Activated CD4-positive, alpha-beta memory T cell treated with anti-CD3 and anti-CD28 coated beads for 36 hours (primary cell): ENCODE results near the gene EOGT. TPM values are rescaled to one million over a fixed set of nuclear protein-coding genes. Genes with fewer than 3 reads are reported as not detected.

Source experiments
- CTCF ChIA-PET: fragments of 350-600 bp; sonication (Branson Sonifier 250); formaldehyde crosslinking; loops from one replicate; lab custom pipeline; 2021; ENCODE audit warnings: antibody characterized with exemption, inconsistent platforms; lab: Charles Lee
- POLR2A ChIA-PET: fragments of 350-600 bp; sonication (Branson Sonifier 250); formaldehyde crosslinking; loops from one replicate; lab custom pipeline; 2021; ENCODE audit warnings: antibody characterized with exemption; lab: Charles Lee
- DNase-seq: peaks from one replicate; pipeline ENCODE4 v3.0.0-alpha.2; 2020
- H3K27ac Mint-ChIP-seq: one replicate; pipeline ENCODE4 v1.8.0; 2021; ENCODE audit warnings: mixed read lengths
- H3K27me3 Mint-ChIP-seq: one replicate; pipeline ENCODE4 v1.8.0; 2021; ENCODE audit warnings: mixed read lengths
- H3K36me3 Mint-ChIP-seq: one replicate; pipeline ENCODE4 v1.8.0; 2021; ENCODE audit warnings: mixed read lengths
- H3K4me1 Mint-ChIP-seq: one replicate; pipeline ENCODE4 v1.8.0; 2021; ENCODE audit warnings: low read depth, mixed read lengths
- H3K4me3 Mint-ChIP-seq: one replicate; pipeline ENCODE4 v1.8.0; 2021; ENCODE audit warnings: mild to moderate bottlenecking, mixed read lengths
- H3K9me3 Mint-ChIP-seq: one replicate; pipeline ENCODE4 v1.8.0; 2021; ENCODE audit warnings: mixed read lengths
- intact Hi-C: fragments of 100-400 bp; cut with micrococcal nuclease; formaldehyde crosslinking; loops from one replicate; pipeline ENCODE4 v1.15.1; 2023
- total RNA-seq, 2 experiments: library from RNA; stranded (reverse); gene quantifications; one replicate each; pipeline ENCODE4 v1.2.3, GENCODE V29; 2021

The EOGT gene
- total RNA-seq, 2 experiments from 2014 or later = 9.3 to 12.0 TPM

GRCh38 chr3:68987322-68987721 lies 26.2 kb downstream of the EOGT start:
- no peak for DNase-seq
- Mint-ChIP-seq H3K4me1 (peaks cover 15% of the 10 kb centered on the region), H3K27me3 (no peaks in the 10 kb centered on the region), H3K36me3 (peaks cover 50% of the 10 kb centered on the region), H3K9me3 (no peaks in the 10 kb centered on the region), H3K4me3 (no peak overlapping the region), H3K27ac (peak overlapping the region; percentile 63)
- ChIA-PET POLR2A (interaction anchor here (1.2 kb wide), 1 partner anchor 10 kb away, joined by 4 read pairs; no protein-coding TSS in a partner anchor), CTCF (interaction anchor here (0.6 kb wide), 1 partner anchor 45 kb away, joined by 3 read pairs; no protein-coding TSS in a partner anchor)
- intact Hi-C loops = loop anchor here (1.0 kb wide), 1 partner anchor 10 kb away; no protein-coding TSS in a partner anchor

GRCh38 chr3:68986496-68987208 lies 26.8 kb downstream of the EOGT start:
- Mint-ChIP-seq H3K27ac (no peak overlapping the region), H3K9me3 (no peaks in the 10 kb centered on the region), H3K27me3 (no peaks in the 10 kb centered on the region), H3K4me3 (no peak overlapping the region), H3K4me1 (peaks cover 15% of the 10 kb centered on the region), H3K36me3 (peaks cover 45% of the 10 kb centered on the region)
- POLR2A ChIA-PET = interaction anchor here (1.2 kb wide), 1 partner anchor 11 kb away, joined by 4 read pairs; no protein-coding TSS in a partner anchor
- CTCF ChIA-PET = interaction anchor here (0.6 kb wide), 1 partner anchor 46 kb away, joined by 3 read pairs; no protein-coding TSS in a partner anchor
- intact Hi-C loops = loop anchor here (1.0 kb wide), 1 partner anchor 11 kb away; no protein-coding TSS in a partner anchor
- no peak for DNase-seq

GRCh38 chr3:68985146-68985790 lies 28.2 kb downstream of the EOGT start:
- no peak overlapping the region for H3K27ac Mint-ChIP-seq
- no peak for DNase-seq
- intact Hi-C loops = no loop called here
- POLR2A ChIA-PET = no interaction called here
- peaks cover 15% of the 10 kb centered on the region for H3K4me1 Mint-ChIP-seq
- H3K4me3 Mint-ChIP-seq = no peak overlapping the region
- no peaks in the 10 kb centered on the region for H3K27me3 Mint-ChIP-seq
- peaks cover 47% of the 10 kb centered on the region for H3K36me3 Mint-ChIP-seq
- CTCF ChIA-PET = no interaction called here
- H3K9me3 Mint-ChIP-seq = no peaks in the 10 kb centered on the region

GRCh38 chr3:68984011-68984530 lies 29.4 kb downstream of the EOGT start:
- no peaks in the 10 kb centered on the region for H3K9me3 Mint-ChIP-seq

GRCh38 chr3:68977486-68978167 lies 35.9 kb downstream of the EOGT start:
- ChIA-PET POLR2A (no interaction called here), CTCF (interaction anchor here (0.6 kb wide), 1 partner anchor 79 kb away, joined by 4 read pairs; no protein-coding TSS in a partner anchor)
- H3K9me3 Mint-ChIP-seq = no peaks in the 10 kb centered on the region
- H3K4me1 Mint-ChIP-seq = no peaks in the 10 kb centered on the region
- H3K27ac Mint-ChIP-seq = no peak overlapping the region
- H3K4me3 Mint-ChIP-seq = no peak overlapping the region
- intact Hi-C loops = no loop called here
- H3K36me3 Mint-ChIP-seq = peaks cover 24% of the 10 kb centered on the region
- no peak for DNase-seq
- H3K27me3 Mint-ChIP-seq = no peaks in the 10 kb centered on the region

More at GRCh38 chr3:68984011-68984530, 29.4 kb downstream of the EOGT start:
- no peak overlapping the region for H3K4me3 Mint-ChIP-seq
- H3K36me3 Mint-ChIP-seq = peaks cover 49% of the 10 kb centered on the region
- no peak for DNase-seq
- no peaks in the 10 kb centered on the region for H3K27me3 Mint-ChIP-seq
- intact Hi-C loops = no loop called here
- H3K4me1 Mint-ChIP-seq = peaks cover 15% of the 10 kb centered on the region
- ChIA-PET POLR2A (no interaction called here), CTCF (no interaction called here)
- no peak overlapping the region for H3K27ac Mint-ChIP-seq

- Mint-ChIP-seq H3K27ac (no peak overlapping the region), H3K36me3 (peaks cover 14% of the 10 kb centered on the region), H3K9me3 (no peaks in the 10 kb centered on the region), H3K27me3 (no peaks in the 10 kb centered on the region), H3K4me3 (no peak overlapping the region), H3K4me1 (no peaks in the 10 kb centered on the region)
- DNase-seq = no peak
- ChIA-PET POLR2A (no interaction called here), CTCF (no interaction called here)
- intact Hi-C loops = no loop called here
These were observed 38.8 kb downstream of the EOGT start for GRCh38 chr3:68974711-68975110.

GRCh38 chr3:68973639-68974038 lies 39.8 kb downstream of the EOGT start:
- Mint-ChIP-seq H3K27me3 (no peaks in the 10 kb centered on the region), H3K36me3 (peaks cover 10% of the 10 kb centered on the region), H3K27ac (no peak overlapping the region), H3K4me3 (no peak overlapping the region), H3K9me3 (no peaks in the 10 kb centered on the region), H3K4me1 (no peaks in the 10 kb centered on the region)
- no peak for DNase-seq
- POLR2A ChIA-PET = no interaction called here
- CTCF ChIA-PET = interaction anchor here (1.7 to 2.1 kb wide), 2 partner anchors 35 to 79 kb away, joined by 3 to 4 read pairs; no protein-coding TSS in a partner anchor
- intact Hi-C loops = no loop called here

- ChIA-PET POLR2A (no interaction called here), CTCF (interaction anchor here (0.7 to 2.1 kb wide), 9 partner anchors 9 to 1859 kb away, joined by 3 to 8 read pairs (median 4); no protein-coding TSS in a partner anchor)
- Mint-ChIP-seq H3K27ac (no peak overlapping the region), H3K36me3 (peaks cover 2% of the 10 kb centered on the region), H3K27me3 (peaks cover 2% of the 10 kb centered on the region), H3K4me3 (no peak overlapping the region), H3K4me1 (no peaks in the 10 kb centered on the region), H3K9me3 (no peaks in the 10 kb centered on the region)
- intact Hi-C loops = loop anchor here (1.0 kb wide), 1 partner anchor 79 kb away; no protein-coding TSS in a partner anchor
- peak; percentile 58 for DNase-seq
These were observed 41.0 kb downstream of the EOGT start for GRCh38 chr3:68972358-68972979.

GRCh38 chr3:68964694-68965093 lies 48.8 kb downstream of the EOGT start:
- DNase-seq = no peak
- H3K27ac Mint-ChIP-seq = no peak overlapping the region
- H3K4me1 Mint-ChIP-seq = no peaks in the 10 kb centered on the region
- intact Hi-C loops = no loop called here
- CTCF ChIA-PET = interaction anchor here (0.6 to 0.7 kb wide), 2 partner anchors 405 to 1271 kb away, joined by 3 to 4 read pairs; no protein-coding TSS in a partner anchor
- H3K4me3 Mint-ChIP-seq = no peak overlapping the region
- no peaks in the 10 kb centered on the region for H3K9me3 Mint-ChIP-seq
- no peaks in the 10 kb centered on the region for H3K36me3 Mint-ChIP-seq
- peaks cover 14% of the 10 kb centered on the region for H3K27me3 Mint-ChIP-seq
- POLR2A ChIA-PET = no interaction called here

- POLR2A ChIA-PET = no interaction called here
- Mint-ChIP-seq H3K9me3 (no peaks in the 10 kb centered on the region), H3K36me3 (no peaks in the 10 kb centered on the region)
These were observed 49.6 kb downstream of the EOGT start for GRCh38 chr3:68963891-68964290.

GRCh38 chr3:68963376-68963775 lies 50.1 kb downstream of the EOGT start:
- CTCF ChIA-PET = no interaction called here
- Mint-ChIP-seq H3K4me3 (no peak overlapping the region), H3K27me3 (peaks cover 18% of the 10 kb centered on the region), H3K9me3 (no peaks in the 10 kb centered on the region), H3K4me1 (no peaks in the 10 kb centered on the region), H3K36me3 (no peaks in the 10 kb centered on the region), H3K27ac (no peak overlapping the region)
- intact Hi-C loops = no loop called here
- no peak for DNase-seq
- POLR2A ChIA-PET = no interaction called here

More at GRCh38 chr3:68963891-68964290, 49.6 kb downstream of the EOGT start:
- CTCF ChIA-PET = no interaction called here
- no peak overlapping the region for H3K4me3 Mint-ChIP-seq
- DNase-seq = no peak
- peaks cover 16% of the 10 kb centered on the region for H3K27me3 Mint-ChIP-seq
- H3K27ac Mint-ChIP-seq = no peak overlapping the region
- intact Hi-C loops = no loop called here
- no peaks in the 10 kb centered on the region for H3K4me1 Mint-ChIP-seq
